Measurements from ENCODE around the gene EPOP. TPM values are rescaled to one million over a fixed set of nuclear protein-coding genes. Genes with fewer than 3 reads are reported as not detected.

EPOP gene
- polyA plus RNA-seq, 4 donors = 1.4 to 1.8 (median 1.5) TPM

DNA sequence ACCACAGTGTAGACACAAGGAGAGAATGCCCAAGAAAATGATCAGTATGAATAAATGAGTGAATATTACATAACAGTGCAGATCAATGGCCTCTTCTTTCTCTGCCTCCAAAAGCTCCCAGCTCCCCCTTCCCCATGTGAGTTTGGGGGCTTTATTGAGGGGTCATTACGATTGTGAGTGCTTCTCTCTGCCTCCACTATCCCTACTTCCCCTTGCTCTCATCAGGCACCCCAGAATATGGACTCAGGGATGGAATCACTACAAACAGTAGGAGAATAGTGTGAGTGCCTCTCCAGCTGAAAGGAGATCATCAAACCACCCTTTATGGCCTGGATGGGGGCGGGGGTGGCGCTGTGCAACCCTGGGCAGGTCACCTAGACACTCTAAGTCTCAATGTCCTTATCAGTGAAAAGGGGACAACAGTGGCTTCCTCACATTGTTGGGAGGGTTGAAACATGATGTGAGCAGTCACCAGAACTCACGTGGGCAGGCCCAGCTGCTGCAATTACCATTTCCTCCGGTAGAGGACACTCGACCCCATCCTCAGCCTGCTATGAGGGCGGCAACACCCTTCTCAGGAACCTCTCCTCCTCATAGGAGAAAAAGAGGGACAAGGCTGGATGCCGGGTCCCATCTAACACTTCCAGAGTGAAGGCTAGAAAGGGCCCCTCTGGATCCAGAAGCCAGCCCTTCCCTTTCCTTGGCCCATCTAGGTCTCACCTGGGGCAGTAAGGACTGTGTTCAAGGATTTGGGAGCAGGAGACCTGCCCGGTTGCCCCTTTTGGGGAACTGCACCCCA, 2.1 kb upstream of the EPOP start:
- DNase-seq (ENCODE audit: low read depth in 4 of 4, low spot score in 3 of 4) = peak; percentile 53 to 84 (median 74)

DNA sequence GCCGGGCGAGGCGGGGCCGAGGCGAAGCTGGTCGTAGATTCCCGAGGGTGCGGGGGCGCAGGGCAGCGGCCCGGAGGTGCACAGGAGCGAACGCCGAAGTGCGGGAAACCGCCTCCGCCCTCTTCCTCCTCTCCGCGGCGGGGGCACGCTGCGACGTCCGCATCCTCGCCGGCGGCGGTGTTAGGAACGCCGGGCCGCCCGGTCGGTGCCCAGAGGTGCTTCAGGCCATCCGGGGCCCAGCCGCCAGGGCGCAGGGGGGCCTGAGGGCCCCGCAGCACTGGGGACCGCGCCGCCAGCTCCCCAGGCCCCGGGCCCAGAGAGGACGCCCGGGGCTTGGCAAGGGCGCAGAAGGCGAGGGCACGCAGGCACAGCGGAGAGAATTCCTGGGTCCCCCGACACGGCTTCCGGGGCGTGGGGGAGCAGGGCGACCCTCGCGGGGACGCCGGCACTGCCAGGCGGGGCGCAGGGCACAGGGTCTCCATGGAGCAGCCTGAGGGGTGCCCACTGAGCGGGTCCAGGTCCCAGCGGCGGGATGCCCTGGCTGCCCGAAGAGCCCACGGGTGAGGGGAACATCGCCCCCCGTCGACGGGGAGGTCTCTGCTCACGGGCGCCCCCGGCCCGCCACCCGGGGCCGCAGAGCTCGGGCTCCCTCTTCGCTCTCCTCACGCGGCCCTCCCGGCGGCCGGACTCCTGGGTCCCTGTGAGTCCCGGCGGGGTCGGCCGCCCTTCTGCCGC, 576 bp downstream of the EPOP start:
- no peak for DNase-seq (ENCODE audit: low read depth in 4 of 4, low spot score in 3 of 4)

DNA sequence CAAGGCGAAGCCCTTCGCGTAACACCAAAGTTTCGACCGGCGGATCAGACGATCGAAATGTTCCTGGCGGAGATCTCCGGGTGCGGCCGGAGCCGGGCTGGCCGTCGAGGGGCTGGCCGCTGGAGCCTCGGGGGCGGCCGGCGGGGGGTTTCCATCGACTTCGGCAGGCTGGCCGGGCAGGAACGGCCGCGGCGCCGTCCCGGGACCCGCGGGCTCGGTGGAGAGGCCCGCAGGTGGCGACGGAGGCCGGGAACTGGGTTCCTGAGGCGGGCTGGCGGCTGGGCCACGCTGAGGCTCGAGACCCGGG, 1.1 kb downstream of the EPOP start:
- DNase-seq (ENCODE audit: low read depth in 4 of 4, low spot score in 3 of 4) = no peak

DNA sequence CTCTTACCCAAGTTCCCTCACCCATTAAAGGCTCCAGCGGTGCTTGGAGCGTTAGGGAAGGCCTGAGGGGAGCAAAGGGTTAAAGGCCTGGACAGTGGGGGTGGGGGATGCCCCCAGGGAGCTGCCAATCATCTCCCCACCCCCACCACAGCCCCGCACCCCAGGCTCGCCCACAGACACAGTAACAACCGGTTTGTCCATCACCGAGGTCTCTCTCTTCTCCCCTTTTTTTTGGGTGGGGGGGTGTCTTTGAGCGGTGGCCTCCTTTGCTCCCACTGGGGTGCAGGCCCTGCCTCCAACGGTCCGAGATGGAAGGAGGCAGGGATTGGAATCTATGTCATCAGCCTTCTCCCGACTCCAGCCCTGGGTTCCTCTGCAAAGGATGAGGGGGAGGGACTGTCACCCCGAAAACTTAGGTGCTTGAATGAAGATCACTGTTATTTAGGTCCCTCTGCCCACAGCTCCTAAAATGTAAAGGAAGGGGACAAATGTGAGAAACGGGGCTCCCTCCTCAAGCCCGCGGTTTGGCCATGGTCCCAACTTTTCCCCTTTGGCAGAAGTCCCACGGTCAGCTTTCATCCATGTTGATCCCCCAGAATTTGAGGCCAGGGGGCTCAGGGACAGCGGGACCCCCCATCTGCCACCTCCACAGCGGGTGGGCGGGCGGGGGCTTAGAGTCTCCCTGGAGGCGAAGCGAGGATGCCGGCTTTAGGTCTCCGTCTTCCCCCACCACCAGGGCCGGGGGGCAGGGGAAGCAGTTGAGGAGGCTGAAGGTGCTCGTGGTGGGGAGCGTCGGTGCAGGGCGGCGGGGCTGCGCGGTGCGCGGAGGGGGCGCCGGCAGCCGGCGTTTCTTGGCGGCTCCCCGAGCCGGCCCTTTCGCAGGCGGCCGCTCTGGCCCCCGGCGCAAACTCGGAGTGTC, 1.7 kb downstream of the EPOP start:
- DNase-seq (ENCODE audit: low read depth in 4 of 4, low spot score in 3 of 4) = no peak

DNA sequence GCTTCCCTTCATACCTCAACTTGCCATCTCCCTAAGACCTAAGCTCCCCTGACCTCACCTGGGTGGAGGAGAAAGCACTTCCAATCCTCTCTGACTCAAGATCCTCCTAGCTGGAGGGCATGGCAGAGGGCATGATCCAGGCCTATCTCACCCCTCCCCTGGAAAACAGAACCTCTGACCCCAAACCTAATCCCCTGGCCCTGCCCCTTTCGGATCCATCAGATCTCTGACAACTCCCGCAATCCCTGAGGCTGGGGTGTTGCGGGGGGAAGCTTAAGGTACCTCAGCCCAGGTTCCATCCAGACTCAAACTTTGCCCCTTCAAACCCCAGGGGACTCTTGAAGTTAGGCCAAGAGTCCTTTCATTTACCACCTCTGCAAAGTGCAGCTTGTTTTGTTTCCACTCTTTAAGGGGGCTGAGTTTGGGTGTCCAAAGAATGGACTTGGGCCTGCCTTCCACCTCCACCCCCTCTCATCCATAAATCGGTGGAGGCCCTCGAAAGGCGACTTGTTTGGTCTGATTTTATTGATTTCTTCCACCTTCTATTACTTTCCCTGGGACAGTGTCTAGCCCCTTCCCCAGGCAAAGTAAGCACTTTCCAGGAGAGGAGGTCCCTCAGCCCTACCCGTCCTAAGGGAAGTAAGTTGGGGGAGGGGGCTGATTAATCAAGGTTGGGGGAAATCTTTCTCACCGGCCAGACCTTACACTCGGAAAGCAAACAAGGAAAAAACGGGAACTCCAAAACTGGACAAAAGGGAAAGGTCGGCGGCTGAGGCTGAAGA, 2.6 kb downstream of the EPOP start:
- DNase-seq (ENCODE audit: low read depth in 4 of 4, low spot score in 3 of 4) = no peak

DNA sequence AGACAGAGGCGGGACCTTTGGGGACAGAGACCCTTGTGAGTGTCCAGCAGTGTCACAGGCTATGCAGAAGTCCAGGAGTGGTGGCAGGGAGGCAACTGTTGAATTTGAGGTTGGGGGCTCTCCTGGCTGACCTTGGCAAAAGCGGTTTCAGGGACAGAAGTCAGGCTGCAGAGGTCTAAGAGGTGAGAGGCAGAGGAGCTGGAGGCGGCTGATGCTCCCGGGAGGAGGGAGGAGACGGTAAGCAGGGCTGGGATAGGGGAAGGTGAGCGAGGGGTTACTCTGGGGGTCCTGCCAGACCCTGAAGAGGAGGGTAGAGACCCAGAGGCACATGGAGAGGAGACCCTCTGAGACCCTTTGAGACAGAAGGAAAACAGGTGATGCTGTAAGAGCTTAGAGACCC, 5.2 kb downstream of the EPOP start:
- no peak for DNase-seq (ENCODE audit: low read depth in 4 of 4, low spot score in 3 of 4)

DNA sequence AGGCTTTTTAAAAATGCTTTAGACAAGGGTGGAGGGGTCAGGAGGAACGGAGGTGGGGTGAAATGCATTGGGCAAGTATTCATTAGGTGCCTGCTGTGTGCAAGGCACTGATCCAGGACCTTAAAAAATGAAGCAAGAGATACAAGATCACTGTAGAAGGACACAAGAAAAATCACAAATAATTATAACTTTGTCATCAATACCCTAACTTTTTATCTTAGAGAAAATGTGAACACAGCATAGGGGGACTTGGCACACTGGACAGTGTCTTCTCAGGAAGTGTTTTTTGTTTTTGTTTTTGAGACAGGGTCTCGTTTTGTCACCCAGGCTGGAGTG, 7.0 kb downstream of the EPOP start:
- no peak for DNase-seq (ENCODE audit: low read depth in 4 of 4, low spot score in 3 of 4)

DNA sequence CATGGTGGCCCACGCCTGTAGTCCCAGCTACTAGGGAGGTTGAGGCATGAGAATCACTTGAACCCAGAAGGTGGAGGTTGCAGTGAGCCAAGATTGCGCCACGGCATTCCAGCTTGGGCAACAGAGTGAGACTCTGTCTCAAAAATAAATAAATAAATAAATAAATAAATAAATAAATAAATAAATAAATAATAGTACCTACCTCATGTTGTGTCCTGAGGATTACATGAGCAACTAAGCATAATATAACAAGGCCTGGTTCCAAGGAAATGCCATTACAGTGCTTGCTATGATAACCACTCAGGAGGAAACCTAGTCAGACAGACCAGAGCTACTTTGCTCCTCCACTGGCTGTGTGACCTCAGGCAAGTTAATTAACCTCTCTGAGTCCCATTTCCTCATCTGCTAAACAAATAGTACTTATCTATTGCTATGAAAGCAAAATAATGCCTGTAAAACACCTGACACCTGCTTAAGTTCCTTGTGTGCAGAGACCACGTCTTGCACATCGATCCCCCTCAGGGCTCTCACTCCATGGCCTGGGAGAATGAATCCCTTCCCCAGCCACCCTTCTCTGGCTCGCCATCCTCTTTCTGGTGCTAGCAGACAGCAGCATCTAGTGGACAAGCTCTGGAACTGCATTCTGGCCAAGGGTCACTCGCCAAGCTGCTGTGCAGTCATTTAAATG, 7.5 kb downstream of the EPOP start:
- peak in 3 of 4 donors; percentile 28 to 56 (median 56) for DNase-seq (ENCODE audit: low read depth in 4 of 4, low spot score in 3 of 4)

DNA sequence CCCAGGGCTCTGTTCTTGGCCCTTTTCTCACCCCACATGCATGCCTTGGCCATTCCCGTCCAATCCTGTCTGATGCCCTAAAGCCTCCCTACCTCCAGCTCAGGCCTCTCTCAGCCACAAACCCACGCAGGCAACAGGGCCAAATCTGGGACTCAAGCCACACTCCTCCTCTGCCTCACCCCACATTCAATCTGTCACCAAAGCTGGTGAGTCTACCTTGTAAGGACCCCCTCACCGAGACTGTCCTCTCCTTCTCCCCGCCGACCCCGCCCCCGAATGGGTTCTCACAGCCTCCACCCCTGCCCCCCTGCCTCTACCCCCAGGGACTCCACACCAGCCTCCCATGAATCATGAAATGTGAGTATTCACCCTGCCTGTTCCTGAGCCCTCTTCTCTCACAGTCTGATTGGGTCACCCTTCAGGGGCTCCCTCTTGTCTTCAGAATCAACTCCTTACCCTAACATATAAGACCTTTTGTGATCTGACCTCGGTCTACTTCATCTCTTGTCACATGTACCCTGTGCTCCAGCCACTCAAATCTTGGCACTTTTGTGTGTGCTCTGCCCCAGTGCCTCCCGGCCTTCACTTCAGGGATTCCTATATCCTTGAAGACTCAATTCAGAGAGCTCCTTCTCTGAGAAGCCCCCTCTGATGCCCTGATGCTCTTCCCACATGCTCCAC, 10.7 kb downstream of the EPOP start:
- no peak for DNase-seq (ENCODE audit: low read depth in 4 of 4, low spot score in 3 of 4)

DNA sequence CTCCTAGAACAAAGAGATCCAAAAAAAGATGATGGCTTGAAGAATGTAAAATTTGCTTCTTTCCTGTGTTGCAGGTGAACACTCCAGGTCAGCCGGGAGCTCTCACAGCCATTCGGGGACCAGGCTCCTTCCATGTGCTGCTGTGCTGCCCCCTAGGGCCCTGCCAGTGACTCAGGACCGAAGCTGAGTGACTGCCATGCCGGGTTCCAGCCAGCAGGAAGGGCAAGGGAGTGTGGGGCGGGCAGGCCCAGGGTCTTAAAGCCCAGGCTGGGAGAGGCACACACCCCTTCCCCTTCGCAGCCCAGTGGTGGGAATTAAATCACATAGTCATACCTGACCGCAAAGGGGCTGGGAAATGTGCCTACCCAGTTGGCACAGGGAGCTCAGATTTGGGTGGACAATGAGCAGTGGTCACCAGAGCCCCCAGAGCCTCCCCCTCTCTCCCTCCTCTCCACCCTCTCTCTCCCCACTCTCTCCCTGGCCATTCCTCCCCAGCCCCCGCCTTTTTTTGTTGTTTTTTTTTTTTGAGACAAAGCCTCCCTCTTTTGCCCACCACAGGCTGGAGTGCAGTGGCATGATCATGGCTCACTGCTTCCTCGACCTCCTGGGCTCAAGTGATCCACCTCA, 11.5 kb downstream of the EPOP start:
- peak in 3 of 4 donors; percentile 49 to 61 (median 52) for DNase-seq (ENCODE audit: low read depth in 4 of 4, low spot score in 3 of 4)

DNA sequence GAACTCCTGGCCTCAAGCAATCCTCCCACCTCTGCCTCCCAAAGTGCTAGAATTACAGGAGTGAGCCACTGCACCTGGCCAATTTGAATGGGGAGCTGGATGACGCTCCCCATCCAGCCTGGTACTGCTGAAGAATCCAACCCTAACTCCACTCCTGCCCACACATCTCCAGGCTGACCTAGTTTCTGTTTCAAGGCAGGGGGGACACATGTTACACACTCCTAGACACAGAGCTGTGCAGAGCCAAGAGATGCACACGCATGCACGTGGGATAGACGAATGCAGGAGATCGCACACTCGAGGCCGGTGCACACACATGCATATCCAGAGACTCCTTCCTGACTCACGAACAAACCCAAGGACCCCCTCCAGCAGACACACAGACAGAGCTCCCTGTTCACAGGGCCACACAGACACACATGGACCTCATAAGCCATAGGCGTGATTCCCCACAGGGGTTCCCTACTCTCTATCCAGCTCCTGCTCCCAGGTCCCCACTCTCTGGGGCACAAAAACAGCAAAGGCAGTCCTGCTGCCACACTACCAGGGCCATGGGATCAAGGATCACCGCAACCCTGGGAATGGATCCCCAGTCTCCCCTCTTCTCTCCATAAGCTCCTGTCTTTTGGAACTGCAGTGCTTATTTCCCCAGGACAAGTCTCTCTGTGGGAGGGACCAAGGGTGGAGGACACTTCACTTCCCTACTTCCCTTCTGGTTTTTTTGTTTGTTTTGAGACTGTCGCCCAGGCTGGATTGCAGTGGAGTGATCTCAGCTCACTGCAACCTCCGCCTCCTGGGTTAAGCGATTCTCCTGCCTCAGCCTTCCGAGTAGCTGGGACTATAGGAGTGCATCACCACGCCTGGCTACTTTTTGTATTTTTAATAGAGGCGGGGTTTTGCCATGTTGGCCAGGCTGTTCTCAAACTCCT, 14.4 kb downstream of the EPOP start:
- DNase-seq (ENCODE audit: low read depth in 4 of 4, low spot score in 3 of 4) = no peak

DNA sequence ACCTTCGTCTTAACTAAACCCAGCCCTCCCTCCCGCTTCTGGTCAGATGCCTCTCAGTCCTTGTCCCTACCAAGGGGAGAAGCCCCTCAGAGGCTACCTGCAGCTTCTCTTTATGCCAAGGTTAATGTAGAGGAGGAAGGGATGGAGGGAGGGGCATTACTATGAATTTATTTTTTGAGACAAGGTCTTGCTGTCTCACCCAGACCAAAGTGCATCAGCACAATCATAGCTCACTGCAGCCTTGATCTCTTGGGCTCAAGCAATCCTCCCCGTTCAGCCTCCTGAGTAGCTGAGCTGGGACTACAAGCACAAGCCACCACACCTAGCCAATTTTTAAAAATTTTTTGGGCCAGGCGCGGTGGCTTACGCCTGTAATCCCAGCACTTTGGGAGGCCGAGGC, 15.3 kb downstream of the EPOP start:
- DNase-seq (ENCODE audit: low read depth in 4 of 4, low spot score in 3 of 4) = no peak

DNA sequence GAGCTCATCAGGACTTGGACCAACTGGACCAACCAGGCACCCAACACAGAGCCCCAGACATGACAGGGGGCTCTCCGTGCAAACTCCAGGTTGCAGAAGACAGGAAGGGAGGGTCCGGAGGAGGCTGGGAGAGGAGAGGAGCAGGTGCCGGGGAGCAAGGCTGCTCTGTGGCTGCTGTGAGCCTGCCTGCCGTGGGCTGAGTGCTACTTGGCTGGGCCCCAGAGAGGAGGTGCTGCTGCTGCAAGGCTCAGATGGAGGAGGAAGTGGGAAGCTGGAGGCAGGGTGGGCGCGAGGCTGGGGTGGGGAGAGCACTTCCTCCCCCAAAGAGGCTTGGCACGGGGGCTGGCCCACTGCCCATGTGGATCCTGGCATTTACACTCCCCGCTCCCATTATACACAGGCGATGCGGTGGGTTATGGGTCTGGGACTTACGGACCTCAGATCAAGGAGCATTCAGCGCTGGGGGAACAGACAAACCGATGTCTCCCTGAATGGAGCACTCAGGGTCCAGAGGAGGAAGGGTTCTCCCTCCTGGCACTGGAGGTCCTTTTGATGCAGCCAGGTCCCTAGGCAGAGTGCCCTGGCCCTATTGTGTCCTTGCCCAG, 15.9 kb downstream of the EPOP start:
- no peak for DNase-seq (ENCODE audit: low read depth in 4 of 4, low spot score in 3 of 4)

DNA sequence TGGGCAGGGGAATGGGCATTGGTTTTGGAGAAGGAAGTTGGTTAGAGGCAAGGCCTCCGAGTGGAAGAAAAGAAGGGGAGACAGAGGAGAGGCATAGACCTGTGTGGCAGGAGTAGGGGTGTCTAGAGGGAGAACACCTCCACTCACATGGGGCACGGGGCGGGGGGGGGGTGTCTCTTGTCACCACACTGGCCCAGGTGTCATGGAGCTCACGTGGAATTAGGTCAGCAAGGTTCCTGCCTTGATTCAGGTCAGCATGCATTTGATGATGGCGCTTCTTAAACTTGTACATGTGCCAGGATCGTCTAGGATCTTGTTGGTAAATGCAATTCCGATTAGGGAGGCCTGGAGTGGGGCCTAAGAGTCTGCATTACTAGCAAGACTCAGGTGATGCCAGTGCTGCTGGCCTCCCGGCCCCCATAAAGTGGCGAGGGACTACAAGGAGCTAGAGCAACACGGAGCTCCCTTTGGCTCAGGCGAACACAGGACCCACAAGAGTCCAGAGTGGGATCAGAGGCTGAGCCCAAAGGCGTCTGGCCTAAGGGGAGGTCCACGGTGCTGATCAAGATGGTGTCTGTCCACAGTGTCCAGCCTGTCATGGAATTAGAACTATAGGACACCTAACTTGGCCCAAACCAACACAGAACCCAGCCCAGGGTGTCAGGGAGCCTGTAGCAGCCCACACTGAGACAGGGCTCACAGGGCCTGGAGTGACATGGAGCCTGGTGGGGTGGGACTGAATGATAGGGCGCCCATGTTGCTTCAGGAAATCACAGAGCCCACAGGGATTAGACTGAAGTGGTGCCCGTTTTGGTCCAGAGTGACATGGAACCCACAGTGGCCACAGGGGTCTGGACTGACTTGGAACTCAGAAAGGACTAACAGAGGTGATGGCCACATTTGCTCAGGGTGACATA, 16.7 kb downstream of the EPOP start:
- no peak for DNase-seq (ENCODE audit: low read depth in 4 of 4, low spot score in 3 of 4)

DNA sequence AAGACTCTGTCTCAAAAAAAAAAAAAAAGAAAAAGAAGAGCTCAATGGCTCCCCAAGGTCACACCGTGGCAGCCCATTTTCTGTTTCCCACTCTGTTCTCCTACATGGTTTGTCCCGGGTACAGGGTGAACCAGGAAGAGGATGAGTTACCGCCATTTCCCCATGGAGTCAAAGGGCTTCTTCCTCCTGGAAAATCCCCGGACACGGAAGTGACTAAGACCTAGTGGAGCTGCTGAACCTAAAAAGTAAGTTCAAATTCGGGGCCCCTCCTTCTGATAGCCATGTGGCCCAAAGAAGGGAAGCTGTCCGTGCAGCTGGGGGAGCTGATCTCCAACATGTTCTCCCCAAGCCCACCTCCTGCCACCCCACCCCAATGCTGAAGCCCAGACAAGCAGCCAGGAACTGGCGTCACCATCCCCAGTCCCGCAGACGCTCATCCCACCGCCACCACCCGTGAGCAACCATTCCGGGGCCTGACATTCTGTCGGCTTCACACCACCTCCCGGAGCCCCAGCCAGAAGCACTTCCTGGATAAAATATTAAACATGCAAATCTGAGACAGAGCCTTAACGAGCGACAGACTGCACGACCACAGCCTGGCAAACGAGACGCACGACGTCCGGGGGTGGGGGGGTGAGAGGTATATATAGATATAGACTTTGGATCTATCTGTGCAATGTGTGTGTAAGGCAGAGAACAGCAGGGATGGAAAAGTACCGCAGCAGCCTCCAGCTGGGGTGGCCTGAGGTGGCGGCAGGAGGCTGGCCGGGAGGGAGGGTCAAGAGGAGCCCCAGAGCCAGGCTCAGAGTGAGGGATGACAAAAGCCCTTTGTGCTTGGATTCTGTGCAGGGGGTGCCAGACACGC, 17.6 kb downstream of the EPOP start:
- no peak for DNase-seq (ENCODE audit: low read depth in 4 of 4, low spot score in 3 of 4)

Measured in right renal pelvis (tissue), 4 donors.